ENCODE data around the gene CHST9. TPM values are rescaled to one million over a fixed set of nuclear protein-coding genes. Genes with fewer than 3 reads are reported as not detected.

CHST9 gene
- total and polyA plus RNA-seq, 2 experiments from 2014 or later: 15.5 to 16.8 TPM

- no peaks in the 10 kb centered on the region for H3K9me2 ChIP-seq (ENCODE audit: insufficient read depth)
- peak overlapping the region; percentile 81 for H3K4me3 ChIP-seq
- Mint-ChIP-seq H3K27ac (no peak overlapping the region), H3K36me3 (ENCODE audit: low read depth) (no peaks in the 10 kb centered on the region), H3K4me3 (peak overlapping the region; percentile 80), H3K27me3 (ENCODE audit: insufficient read depth, low read depth, poor library complexity) (peaks cover 11% of the 10 kb centered on the region), H3K9me3 (no peaks in the 10 kb centered on the region), H3K4me1 (peaks cover 28% of the 10 kb centered on the region)
- H3K36me3 ChIP-seq (ENCODE audit: insufficient read depth): no peaks in the 10 kb centered on the region
- ATAC-seq (peak; percentile 82), DNase-seq (ENCODE audit: low spot score) (peak; percentile 75)
- TF ChIP-seq EZH2phosphoT487 (IDR thresholded peaks at IDR 0.05; ENCODE audit: unreplicated experiment) (no peak), ZNF331 (CRISPR knock-in tag; IDR thresholded peaks at IDR 0.05; ENCODE audit: low read depth) (no peak), STAT1 (IDR thresholded peaks at IDR 0.05; ENCODE audit: unreplicated experiment) (no peak), ZNF462 (CRISPR knock-in tag; IDR thresholded peaks at IDR 0.05) (no peak), ZNF114 (CRISPR knock-in tag; IDR thresholded peaks at IDR 0.05) (no peak), POLR2AphosphoS5 (IDR thresholded peaks at IDR 0.05; ENCODE audit: low read depth) (no peak), CTCF (conservative IDR thresholded peaks at IDR 0.05; ENCODE audit: low read depth in 2 of 2) (no peak), EZH2 (IDR thresholded peaks at IDR 0.05; ENCODE audit: low read depth, unreplicated experiment) (no peak), CREB1 (CRISPR knock-in tag; IDR thresholded peaks at IDR 0.05; ENCODE audit: low read depth) (no peak), JUNB (IDR thresholded peaks at IDR 0.05; ENCODE audit: unreplicated experiment) (no peak), NANOG (IDR thresholded peaks at IDR 0.05; ENCODE audit: borderline replicate concordance) (no peak)
- TF ChIP-seq, protein P1, sequence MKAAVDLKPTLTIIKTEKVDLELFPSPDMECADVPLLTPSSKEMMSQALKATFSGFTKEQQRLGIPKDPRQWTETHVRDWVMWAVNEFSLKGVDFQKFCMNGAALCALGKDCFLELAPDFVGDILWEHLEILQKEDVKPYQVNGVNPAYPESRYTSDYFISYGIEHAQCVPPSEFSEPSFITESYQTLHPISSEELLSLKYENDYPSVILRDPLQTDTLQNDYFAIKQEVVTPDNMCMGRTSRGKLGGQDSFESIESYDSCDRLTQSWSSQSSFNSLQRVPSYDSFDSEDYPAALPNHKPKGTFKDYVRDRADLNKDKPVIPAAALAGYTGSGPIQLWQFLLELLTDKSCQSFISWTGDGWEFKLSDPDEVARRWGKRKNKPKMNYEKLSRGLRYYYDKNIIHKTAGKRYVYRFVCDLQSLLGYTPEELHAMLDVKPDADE (IDR thresholded peaks at IDR 0.05): no peak
- TF ChIP-seq, protein P2, sequence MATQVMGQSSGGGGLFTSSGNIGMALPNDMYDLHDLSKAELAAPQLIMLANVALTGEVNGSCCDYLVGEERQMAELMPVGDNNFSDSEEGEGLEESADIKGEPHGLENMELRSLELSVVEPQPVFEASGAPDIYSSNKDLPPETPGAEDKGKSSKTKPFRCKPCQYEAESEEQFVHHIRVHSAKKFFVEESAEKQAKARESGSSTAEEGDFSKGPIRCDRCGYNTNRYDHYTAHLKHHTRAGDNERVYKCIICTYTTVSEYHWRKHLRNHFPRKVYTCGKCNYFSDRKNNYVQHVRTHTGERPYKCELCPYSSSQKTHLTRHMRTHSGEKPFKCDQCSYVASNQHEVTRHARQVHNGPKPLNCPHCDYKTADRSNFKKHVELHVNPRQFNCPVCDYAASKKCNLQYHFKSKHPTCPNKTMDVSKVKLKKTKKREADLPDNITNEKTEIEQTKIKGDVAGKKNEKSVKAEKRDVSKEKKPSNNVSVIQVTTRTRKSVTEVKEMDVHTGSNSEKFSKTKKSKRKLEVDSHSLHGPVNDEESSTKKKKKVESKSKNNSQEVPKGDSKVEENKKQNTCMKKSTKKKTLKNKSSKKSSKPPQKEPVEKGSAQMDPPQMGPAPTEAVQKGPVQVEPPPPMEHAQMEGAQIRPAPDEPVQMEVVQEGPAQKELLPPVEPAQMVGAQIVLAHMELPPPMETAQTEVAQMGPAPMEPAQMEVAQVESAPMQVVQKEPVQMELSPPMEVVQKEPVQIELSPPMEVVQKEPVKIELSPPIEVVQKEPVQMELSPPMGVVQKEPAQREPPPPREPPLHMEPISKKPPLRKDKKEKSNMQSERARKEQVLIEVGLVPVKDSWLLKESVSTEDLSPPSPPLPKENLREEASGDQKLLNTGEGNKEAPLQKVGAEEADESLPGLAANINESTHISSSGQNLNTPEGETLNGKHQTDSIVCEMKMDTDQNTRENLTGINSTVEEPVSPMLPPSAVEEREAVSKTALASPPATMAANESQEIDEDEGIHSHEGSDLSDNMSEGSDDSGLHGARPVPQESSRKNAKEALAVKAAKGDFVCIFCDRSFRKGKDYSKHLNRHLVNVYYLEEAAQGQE (IDR thresholded peaks at IDR 0.05; ENCODE audit: unreplicated experiment): no peak
- no peak overlapping the region for H3K27ac ChIP-seq (ENCODE audit: low read depth)
- H3K4me2 ChIP-seq: peak overlapping the region; percentile 85
- peak overlapping the region; percentile 88 for H2AFZ ChIP-seq
- H3K27me3 ChIP-seq (ENCODE audit: insufficient read depth): peaks cover 8% of the 10 kb centered on the region; the same call in 1 of the 2 replicates
- no peaks in the 10 kb centered on the region for H3F3A ChIP-seq (replicated peaks; ENCODE audit: low read depth)
- H3K79me2 ChIP-seq (replicated peaks; ENCODE audit: insufficient read depth): peaks cover 30% of the 10 kb centered on the region
- 0 out of 2 replicates have a peak, but pooled peaks cover 3% of the 10 kb centered on the region for H4K20me1 ChIP-seq (replicated peaks; ENCODE audit: insufficient read depth)
- H3K4me1 ChIP-seq (ENCODE audit: insufficient read depth): peaks cover 29% of the 10 kb centered on the region
Observed at GRCh38 chr18:27184115-27185024, 738 bp downstream of the CHST9 start.
